HG03565 (cell line): ENCODE results near the gene BRIP1.
"Not testable (repeated sequence)": the region's sequence is repeated elsewhere in the genome, so short reads cannot be mapped to it uniquely, and the experiment has no call there.

Experiments used
- ATAC-seq: cut with Tn5 transposase; IDR thresholded peaks from one replicate; pipeline ENCODE4 v1.9.1; 2021; ENCODE audit warnings: mild to moderate bottlenecking, moderate library complexity; ENCODE audit not compliant: unreplicated experiment

The BRIP1 gene

DNA sequence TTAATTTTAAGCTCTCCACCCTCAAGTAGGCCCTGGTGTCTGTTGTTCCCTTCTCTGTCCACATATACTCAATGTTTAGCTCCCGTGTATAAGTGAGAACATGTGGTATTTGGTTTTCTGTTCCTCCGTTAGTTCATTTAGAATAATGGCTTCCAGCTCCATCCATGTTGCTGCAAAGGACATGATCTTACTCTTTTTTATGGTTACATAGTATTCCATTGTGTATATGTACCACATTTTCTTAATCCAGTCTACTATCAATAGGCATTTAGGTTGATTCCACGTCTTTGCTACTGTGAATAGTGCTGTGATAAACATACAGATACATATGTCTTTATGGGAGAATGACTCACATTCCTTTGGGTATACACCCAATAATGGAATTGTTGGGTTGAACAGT, 160.9 kb downstream of the BRIP1 start:
- ATAC-seq: no peak

DNA sequence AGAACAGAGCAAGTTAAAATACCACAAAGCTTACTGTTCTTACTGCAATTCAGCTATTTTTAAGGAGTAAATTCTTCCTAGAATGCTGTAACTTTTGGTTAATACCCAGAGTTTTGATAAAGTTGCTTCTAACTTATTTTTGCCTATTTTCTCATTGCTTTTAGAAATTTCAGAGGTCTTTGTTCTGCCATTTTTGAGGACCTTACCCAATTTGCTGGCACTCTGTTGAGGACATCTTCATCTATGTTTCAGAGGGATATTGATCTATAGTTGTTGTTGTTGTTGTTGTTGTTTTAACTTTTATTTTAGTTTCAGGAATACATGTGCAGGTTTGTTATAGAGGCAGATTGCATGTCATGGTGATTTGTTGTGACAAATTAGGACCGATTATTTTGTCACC, 161.3 kb downstream of the BRIP1 start:
- ATAC-seq: no peak

DNA sequence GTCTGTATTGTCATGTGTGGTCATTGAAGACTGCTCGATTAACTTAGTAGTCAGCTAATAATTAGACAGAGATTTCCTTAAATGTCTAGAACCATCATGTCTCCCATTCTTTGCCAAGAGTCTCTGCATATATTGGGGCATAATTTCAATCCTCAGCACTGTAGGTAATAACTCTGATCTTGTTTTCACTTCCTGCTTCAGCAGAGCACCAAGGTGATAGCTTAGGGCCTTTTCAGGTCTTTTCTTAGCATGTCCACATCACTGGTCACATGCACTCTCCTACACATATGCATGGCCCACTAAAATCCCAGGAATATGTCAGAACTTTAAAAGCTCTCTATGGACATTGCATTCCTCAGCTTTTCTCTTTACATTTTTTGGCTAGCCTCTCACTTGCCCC, 162.0 kb downstream of the BRIP1 start:
- no peak for ATAC-seq

DNA sequence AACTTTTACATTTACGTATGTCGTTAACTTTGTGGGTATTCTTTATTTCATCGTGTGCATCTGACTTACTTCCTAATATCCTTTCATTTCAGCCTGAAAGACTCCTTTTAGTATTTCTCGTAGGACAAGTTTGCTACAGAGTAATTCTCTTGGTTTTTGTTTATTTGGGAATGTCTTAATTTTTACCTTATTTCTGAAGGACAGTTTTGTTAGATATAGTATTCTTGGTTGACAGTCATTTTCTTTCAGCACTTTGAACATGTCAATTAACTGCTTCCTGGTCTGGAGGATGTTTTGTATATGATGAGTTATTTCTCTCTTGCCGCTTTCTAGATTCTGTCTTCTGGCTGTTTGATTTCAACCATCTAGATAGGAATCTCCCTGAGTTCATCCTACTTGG, 163.1 kb downstream of the BRIP1 start:
- no peak for ATAC-seq

DNA sequence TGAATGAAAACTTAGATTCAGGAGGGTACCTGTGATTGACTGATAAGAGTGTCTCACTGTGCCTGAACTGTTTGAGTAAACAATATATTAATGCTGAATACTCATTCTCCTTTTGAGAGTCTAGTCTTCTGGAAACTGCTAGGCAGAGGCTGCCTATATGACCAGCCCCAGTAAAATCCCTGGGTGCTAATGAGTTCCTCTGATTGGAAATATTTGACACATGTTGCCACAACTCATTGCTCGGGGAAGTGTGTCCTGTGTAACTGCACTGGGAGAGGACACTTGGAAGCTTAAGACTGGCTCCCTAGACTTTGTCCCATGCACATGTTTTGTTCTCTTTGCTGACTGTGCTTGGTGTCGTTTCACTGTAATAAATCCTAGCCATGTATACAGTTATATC, 163.6 kb downstream of the BRIP1 start:
- no peak for ATAC-seq

DNA sequence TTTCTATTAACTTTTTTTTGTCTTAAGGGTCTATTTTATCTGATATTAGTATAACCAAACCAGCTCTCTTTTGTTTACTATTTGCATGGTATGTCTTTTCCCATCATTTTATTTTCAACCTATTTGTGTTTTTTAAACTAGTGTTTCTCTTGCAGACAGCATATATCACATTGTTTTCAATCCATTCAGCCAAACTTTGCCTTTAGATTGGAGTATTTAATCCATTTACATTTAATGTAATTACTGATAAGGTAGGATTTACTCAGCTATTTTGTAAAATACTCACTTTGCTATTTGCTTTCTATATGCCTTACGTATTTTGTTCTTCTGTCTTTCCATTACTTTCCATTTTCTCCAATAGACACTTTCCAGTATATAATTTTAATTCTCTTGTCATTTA, 164.3 kb downstream of the BRIP1 start:
- no peak for ATAC-seq

DNA sequence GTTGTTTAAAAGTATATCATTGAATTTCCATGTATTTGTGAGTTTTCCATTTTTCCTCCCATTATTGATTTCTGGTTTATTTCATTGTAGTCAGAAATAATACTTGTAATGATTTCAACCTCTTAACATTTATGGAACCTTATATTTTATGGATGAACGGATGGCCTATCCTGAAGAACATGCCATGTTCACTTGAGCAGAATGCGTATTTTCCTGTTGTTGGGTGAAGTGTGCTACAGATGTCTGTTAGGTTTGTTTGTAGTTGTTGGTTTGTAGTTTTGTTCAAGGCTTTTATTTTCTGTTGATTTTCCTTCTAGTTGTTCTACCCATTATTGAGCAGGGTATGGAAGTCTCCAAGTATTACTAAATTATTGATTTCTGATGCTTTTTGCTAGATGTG, 165.1 kb downstream of the BRIP1 start:
- no peak for ATAC-seq

DNA sequence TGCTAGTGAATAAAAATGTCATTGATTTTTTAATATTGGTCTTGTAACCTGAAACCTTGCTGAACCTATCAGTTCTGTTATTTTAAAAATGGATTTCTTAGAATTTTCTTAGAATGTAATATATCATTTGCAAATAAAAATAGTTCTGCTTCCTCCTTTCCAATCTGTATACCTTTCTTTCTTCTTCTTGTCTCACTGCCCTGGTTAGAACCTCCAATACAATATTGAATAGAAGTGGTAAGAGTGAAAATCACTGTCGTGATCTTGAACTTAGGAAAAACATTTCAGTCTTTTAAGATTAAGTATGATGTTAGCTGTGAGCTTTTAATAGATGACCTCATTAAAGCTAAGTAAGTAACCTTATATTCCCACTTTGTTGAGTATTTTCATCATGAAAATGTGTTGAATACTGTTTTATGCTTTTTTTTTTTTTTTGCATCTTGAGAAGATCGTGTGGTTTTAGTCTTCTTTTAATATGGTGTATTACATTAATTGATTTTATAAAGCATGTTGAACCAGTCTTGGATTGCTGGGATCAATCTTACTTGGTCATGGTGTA, 167.5 kb downstream of the BRIP1 start:
- no peak for ATAC-seq

DNA sequence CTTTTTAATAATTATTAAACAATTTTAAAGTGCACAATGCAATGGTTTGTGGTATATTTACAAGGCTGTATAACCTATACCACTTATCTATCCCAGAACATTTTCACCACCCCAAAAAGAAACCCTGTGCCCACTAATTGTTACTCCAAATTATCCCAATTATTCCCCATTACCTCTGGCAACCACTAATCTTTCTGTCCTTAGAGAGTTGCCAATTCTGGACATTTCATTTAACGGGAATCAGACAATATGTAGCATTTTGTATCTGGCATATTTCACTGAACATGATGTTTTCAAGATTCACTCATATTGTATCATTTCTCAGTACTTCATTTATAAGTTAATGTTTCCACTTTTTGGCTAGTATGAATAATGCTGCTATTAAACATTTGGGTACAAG, 169.2 kb downstream of the BRIP1 start:
- no peak for ATAC-seq

DNA sequence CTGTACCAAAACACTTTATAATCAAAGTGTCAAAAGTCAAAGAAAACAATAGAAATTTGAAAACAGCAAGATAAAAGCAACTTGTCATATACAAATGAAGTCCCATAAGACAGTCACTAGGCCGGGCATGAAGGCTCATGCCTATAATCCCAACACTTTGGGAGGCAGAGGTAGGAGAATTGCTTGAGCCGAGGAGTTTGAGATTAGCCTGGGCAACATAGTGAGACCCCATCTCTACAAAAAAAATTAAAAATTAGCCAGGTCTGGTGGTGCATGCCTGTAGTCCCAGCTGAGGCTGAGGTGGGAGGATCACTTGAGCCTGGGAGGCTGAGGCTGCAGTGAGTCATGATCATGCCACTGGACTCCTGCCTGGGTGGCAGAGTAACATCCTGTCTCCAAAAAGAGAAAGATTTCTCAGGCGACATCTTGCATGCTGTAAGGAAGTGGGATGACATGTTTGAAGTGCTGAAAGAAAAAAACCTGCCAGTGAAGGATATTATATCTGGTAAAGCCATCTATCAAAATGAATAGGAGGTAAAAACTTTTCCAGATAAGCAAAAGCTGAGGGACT, 173.6 kb downstream of the BRIP1 start:
- ATAC-seq: no peak

DNA sequence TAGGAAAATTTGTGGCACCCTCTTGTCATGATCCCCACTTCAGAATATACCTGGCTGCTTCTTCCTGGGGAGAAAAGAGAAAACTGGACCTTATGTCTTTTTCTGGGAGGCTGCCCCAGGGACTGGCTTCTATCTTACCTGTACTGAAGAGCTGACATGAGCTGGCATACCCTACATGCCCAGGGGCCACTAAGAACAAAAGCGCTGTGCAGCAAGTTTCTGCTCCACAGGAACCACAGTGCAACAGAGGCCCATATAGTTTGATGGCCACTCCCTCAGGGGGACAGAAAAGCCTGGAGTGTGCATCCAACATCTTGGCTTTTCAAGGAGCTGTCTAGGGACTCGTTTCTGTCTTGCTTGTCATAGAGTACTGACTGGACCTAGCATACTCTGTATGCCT, 175.6 kb downstream of the BRIP1 start:
- ATAC-seq: no peak

DNA sequence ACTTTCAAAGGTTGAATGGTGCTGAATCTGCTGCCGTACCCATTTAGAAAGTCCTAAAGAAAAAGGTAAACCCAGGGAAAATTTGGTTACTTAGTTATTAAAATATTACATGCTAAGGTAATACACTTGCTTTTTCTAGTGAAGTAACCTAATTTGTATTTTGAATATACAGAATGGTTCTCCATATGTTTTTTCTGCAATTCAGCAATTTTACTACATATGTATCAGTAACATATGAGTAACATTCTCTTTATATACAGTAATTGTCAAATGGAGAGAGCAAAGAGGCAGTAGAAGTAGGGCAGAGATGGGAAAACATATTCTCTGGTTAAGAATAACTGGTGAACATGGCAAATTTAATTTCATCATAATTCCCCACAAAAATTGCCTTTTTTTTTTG, 177.2 kb downstream of the BRIP1 start:
- ATAC-seq: no peak

DNA sequence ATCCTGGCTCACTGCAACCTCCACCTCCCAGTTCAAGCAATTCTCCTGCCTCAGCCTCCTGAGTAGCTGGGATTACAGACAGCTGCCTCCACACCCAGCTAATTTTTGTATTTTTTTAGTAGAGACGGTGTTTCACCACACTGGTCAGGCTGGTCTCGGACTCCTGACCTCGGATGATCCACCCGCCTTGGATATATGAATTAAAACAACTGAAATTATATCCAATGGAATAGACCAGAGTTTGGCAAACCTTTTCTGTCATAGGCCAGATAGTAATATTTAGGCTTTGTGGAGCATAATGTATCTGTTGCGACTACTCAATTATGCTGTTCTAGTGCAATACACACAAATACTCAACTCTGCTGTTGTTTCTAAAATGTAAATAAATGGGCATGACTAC, 178.5 kb downstream of the BRIP1 start:
- no peak for ATAC-seq

DNA sequence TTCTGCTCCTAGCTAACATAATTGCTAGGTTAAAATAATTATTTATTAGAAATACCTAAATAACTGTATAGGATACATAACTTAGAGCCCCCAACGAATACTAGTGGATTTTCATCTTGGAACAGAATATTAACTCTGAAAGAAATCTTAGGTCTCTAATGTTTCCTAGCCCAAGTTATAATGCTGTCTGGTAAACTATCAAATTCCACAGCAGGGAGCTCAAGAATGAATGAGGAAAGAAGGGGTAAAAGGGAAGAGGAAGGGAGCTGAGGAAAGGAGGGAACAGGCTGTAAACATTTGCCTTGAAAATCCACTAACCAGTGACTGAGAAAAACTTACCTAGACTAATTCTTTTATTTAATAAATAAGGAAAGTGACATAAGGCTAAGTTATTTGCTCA, 179.2 kb downstream of the BRIP1 start:
- ATAC-seq: no peak

DNA sequence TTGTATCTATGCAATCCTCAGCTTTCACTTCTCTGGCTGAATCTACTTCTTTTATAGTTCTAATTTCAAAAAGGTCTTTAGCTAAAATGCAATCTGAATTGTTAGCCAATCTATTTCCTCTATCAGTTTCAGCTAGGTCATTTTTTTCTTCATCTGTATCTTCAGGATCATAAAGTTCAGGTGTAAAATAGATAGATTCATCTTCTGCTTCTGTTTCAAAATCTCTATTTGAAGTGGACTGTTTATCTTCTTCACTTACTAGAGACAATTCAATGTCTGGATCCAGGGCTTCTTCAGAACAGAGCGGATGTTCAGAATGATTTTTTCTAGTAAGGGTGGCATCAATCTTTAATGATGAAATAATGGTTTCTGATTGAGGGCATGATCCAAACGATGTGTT, 179.9 kb downstream of the BRIP1 start:
- ATAC-seq: no peak

DNA sequence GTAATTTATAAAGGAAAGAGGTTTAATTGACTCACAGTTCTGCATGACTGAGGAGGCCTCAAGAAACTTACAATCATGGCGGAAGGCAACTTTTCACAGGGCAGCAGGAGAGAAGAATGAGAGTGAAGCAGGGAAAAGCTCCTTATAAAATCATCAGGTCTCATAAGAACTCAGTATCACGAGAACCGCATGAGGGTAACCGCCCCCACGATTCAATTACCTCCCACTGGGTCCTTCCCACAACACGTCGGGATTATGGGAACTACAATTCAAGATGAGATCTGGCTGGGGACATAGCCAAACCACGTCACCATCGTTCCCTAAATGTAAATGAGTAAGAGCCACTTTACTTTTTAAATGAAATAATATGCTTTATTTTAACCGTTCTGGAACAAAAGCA, 182.4 kb downstream of the BRIP1 start:
- no peak for ATAC-seq

DNA sequence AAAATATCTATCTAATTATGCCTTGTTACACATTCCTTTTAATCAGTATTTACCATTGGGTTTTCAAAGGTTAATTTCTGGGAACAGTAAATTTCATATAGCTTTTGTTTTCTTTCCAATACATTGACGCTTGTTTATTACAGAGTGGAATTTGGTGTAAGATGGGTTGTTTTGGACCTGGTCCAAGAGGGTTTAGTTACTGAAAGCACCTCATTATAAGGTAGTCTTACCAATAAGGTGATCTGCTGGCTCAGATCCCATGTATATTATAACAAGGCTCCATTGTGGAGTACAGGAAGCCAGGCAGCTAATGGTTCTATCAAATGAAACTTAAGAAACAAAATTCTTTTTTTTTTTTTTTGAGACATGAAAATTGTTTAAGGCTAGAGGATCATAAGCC, 185.0 kb downstream of the BRIP1 start:
- ATAC-seq: no peak

DNA sequence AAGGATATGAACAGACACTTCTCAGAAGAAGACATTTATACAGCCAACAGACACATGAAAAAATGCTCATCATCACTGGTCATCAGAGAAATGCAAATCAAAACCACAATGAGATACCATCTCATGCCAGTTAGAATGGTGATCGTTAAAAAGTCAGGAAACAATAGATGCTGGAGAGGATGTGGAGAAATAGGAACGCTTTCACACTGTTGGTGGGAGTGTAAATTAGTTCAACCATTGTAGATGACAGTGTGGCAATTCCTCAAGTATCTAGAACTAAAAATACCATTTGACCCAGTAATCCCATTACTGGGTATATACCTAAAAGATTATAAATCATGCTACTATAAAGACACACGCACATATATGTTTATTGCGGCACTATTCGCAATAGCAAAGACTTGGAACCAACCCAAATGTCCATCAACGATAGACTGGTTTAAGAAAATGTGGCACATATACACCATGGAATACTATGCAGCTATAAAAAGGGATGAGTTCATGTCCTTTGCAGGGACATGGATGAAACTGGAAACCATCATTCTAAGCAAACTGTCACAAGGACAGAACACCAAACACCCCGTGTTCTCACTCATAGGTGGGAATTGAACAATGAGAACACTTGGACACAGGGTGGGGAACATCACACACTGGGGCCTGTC, 186.0 kb downstream of the BRIP1 start:
- ATAC-seq: not testable (repeated sequence)

DNA sequence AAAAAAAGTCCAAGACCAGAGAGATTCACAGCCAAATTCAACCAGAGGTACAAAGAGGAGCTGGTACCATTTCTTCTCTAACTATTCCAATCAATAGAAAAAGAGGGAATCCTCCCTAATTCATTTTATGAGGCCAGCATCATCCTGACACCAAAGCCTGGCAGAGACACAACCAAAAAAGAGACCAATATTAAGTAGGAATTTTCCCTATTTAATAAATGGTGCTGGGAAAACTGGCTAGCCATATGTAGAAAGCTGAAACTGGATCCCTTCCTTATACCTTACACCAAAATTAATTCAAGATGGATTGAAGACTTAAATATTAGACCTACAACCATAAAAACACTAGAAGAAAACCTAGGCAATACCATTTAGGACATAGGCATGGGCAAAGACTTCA, 186.8 kb downstream of the BRIP1 start:
- ATAC-seq: not testable (repeated sequence)

DNA sequence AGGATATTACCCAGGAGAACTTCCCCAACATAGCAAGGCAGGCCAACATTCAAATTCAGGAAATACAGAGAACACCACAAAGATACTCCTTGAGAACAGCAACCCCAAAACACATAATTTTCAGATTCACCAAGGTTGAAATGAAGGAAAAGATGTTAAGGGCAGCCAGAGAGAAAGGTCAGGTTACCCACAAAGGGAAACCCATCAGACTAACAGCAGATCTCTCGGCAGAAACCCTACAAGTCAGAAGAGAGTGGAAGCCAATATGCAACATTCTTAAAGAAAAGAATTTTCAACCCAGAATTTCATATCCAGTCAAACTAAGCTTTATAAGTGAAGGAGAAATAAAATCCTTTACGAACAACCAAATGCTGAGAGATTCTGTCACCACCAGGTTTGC, 188.7 kb downstream of the BRIP1 start:
- not testable (repeated sequence) for ATAC-seq

DNA sequence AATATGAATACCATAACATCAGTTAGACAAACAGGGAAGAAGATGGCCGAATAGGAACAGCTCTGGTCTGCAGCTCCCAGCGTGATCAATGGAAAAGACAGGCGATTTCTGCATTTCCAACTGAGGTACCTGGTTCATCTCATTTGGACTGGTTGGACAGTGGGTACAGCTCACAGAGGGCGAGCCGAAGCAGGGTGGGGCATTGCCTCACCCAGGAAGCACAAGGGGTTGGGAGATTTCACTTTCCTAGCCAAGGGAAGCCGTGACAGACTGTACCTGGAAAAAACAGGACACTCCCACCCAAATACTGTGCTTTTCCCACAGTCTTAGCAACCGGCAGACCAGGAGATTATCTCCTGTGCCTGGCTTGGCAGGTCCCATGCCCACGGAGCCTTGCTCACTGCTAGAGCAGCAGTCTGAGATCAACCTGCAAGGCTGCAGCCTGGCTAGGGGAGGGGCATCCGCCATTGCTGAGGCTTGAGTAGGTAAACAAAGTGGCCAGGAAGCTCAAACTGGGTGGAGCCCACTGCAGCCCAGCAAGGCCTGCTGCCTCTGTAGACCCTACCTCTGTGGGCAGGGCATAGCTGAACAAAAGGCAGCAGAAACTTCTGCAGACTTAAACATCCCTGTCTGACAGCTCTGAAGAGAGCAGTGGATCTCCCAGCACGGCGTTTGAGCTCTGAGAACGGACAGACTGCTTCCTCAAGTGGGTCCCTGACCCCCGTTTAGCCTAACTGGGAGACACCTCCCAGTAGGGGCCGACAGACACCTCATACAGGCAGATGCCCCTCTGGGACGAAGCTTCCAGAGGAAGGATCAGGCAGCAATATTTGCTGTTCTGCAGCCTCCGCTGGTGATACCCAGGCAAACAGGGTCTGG, 190.1 kb downstream of the BRIP1 start:
- ATAC-seq: not testable (repeated sequence)

DNA sequence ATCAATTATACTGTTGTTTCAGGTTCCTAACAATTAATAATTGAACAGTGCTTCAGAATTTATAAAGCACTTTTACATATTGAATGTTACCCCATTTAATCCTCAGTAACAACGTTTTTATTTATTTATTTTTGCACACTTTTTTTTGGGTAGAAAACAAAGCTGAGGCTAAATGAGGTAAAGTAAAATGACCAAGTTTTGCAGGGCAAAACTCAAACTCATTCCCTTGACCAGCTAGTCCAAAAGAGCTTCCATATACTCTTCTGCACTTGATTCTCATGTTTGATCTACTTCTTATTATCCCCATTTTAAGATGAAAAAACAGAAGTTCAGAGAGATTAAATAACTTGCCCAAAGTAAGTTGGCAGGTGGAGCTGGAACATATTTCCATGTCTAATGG, 191.2 kb downstream of the BRIP1 start:
- ATAC-seq: no peak
